ENCODE results near the gene PTPN3.

PTPN3 gene

DNA sequence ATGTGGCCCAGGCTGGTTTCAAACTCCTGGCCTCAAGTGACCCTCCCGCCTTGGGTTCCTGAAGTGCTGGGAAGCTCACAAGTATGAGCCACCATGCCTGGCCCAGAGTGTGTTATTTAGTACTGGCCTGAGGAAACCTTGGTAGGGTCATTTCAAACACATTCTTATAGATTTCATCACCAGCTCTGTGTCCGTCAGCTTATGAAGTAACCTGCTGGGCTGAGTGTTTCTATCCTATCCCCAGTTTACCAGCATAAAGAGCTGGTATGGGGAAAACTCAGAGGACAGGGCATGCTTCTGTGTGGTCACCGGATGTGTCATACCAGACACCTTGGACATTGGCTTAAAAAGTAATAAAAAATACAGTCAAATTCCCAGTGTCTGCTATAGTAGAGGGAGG is 45.3 kb downstream of the PTPN3 start:
- H3K27ac ChIP-seq (ENCODE audit: low read depth, low read length, severe bottlenecking): peak overlapping the region; percentile 85
- no peaks in the 10 kb centered on the region for H3K9me3 ChIP-seq (ENCODE audit: control insufficient read depth, low read length)
- H3K36me3 ChIP-seq (ENCODE audit: control insufficient read depth, insufficient read depth, low read length): no peaks in the 10 kb centered on the region
- 100% methylated on average over 1 to 2 of the region's 3 CpGs for WGBS, 2 experiments (ENCODE audit: insufficient coverage in 2 of 2)
- H3K4me3 ChIP-seq (ENCODE audit: extremely low read depth, insufficient read depth, low read length, poor library complexity, severe bottlenecking): no peak overlapping the region
- H3K4me1 ChIP-seq (ENCODE audit: control insufficient read depth, insufficient read depth, low read length, poor library complexity, severe bottlenecking): peaks cover 23% of the 10 kb centered on the region

DNA sequence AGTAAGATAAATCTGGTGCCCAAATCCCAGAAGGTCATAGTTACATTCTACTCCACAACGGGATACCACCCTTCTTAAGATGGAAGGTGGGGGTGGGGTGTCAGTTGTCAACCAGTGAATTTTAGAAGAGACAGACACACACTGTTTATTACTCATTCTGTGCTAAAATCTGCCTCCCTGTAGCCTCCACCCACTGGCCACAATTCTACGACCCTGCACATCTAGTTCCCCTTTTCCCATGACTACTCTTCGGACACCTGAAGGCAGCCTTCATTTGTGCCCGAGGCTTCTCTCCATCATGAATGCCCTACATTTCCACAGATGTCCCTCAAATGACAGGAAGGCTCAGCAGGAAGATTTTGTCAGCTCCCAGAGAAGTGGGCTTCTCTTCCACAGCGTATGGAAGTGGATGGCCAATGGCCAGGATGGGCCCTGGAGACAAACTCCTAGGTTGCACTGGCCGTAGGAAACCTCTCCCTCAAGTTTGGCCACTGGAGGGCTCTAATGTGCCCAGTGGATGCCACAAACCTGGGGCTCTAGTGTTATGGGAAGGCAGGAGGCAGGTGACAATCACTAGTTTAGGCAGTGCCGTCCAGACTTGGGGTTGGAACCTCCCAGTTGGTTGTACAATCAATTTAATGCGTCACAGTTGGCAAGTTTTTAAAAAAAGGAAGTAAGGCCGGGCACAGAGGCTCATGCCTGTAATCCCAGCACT is 46.6 kb downstream of the PTPN3 start:
- Histone ChIP-seq H3K4me1 (ENCODE audit: control insufficient read depth, insufficient read depth, low read length, poor library complexity, severe bottlenecking) (peaks cover 27% of the 10 kb centered on the region), H3K4me3 (ENCODE audit: extremely low read depth, insufficient read depth, low read length, poor library complexity, severe bottlenecking) (no peak overlapping the region), H3K36me3 (ENCODE audit: control insufficient read depth, insufficient read depth, low read length) (no peaks in the 10 kb centered on the region), H3K9me3 (ENCODE audit: control insufficient read depth, low read length) (no peaks in the 10 kb centered on the region), H3K27ac (ENCODE audit: low read depth, low read length, severe bottlenecking) (no peak overlapping the region)
- WGBS, 2 experiments (ENCODE audit: insufficient coverage in 2 of 2): 87 to 92% methylated on average over 7 to 8 of the region's 9 CpGs

GRCh38 chr9:109450346-109450745 is 47.8 kb downstream of the PTPN3 start:
- Histone ChIP-seq H3K4me3 (ENCODE audit: extremely low read depth, insufficient read depth, low read length, poor library complexity, severe bottlenecking) (no peak overlapping the region), H3K36me3 (ENCODE audit: control insufficient read depth, insufficient read depth, low read length) (no peaks in the 10 kb centered on the region), H3K27ac (ENCODE audit: low read depth, low read length, severe bottlenecking) (no peak overlapping the region), H3K4me1 (ENCODE audit: control insufficient read depth, insufficient read depth, low read length, poor library complexity, severe bottlenecking) (peaks cover 27% of the 10 kb centered on the region), H3K9me3 (ENCODE audit: control insufficient read depth, low read length) (no peaks in the 10 kb centered on the region)
- 0% methylated on average over 1 of the region's 3 CpGs; no CpG with 5 or more reads in 1 of the 2 experiments for WGBS, 2 experiments (ENCODE audit: insufficient coverage in 2 of 2)

GRCh38 chr9:109449036-109449798 is 48.9 kb downstream of the PTPN3 start:
- Histone ChIP-seq H3K27ac (ENCODE audit: low read depth, low read length, severe bottlenecking) (no peak overlapping the region), H3K4me3 (ENCODE audit: extremely low read depth, insufficient read depth, low read length, poor library complexity, severe bottlenecking) (no peak overlapping the region)
- 88 to 91% methylated on average over 11 of the region's 12 CpGs for WGBS, 2 experiments (ENCODE audit: insufficient coverage in 2 of 2)

GRCh38 chr9:109448223-109448622 is 49.9 kb downstream of the PTPN3 start:
- WGBS, 2 experiments (ENCODE audit: insufficient coverage in 2 of 2): 84 to 91% methylated on average over 2 to 3 of the region's 3 CpGs
- Histone ChIP-seq H3K9me3 (ENCODE audit: control insufficient read depth, low read length) (no peaks in the 10 kb centered on the region), H3K27ac (ENCODE audit: low read depth, low read length, severe bottlenecking) (peak overlapping the region; percentile 41), H3K4me3 (ENCODE audit: extremely low read depth, insufficient read depth, low read length, poor library complexity, severe bottlenecking) (no peak overlapping the region), H3K4me1 (ENCODE audit: control insufficient read depth, insufficient read depth, low read length, poor library complexity, severe bottlenecking) (peaks cover 27% of the 10 kb centered on the region), H3K36me3 (ENCODE audit: control insufficient read depth, insufficient read depth, low read length) (no peaks in the 10 kb centered on the region)

More at GRCh38 chr9:109449036-109449798, 48.9 kb downstream of the PTPN3 start:
- no peaks in the 10 kb centered on the region for H3K36me3 ChIP-seq (ENCODE audit: control insufficient read depth, insufficient read depth, low read length)
- peaks cover 27% of the 10 kb centered on the region for H3K4me1 ChIP-seq (ENCODE audit: control insufficient read depth, insufficient read depth, low read length, poor library complexity, severe bottlenecking)
- no peaks in the 10 kb centered on the region for H3K9me3 ChIP-seq (ENCODE audit: control insufficient read depth, low read length)

- 85 to 89% methylated on average over 5 to 6 of the region's 6 CpGs for WGBS, 2 experiments (ENCODE audit: insufficient coverage in 2 of 2)
- peaks cover 20% of the 10 kb centered on the region for H3K4me1 ChIP-seq (ENCODE audit: control insufficient read depth, insufficient read depth, low read length, poor library complexity, severe bottlenecking)
- no peaks in the 10 kb centered on the region for H3K36me3 ChIP-seq (ENCODE audit: control insufficient read depth, insufficient read depth, low read length)
- H3K4me3 ChIP-seq (ENCODE audit: extremely low read depth, insufficient read depth, low read length, poor library complexity, severe bottlenecking): no peak overlapping the region
- H3K27ac ChIP-seq (ENCODE audit: low read depth, low read length, severe bottlenecking): peak overlapping the region; percentile 41
- H3K9me3 ChIP-seq (ENCODE audit: control insufficient read depth, low read length): no peaks in the 10 kb centered on the region
These were observed 50.6 kb downstream of the PTPN3 start for GRCh38 chr9:109447329-109448076.

GRCh38 chr9:109444771-109445320 is 53.3 kb downstream of the PTPN3 start:
- no peaks in the 10 kb centered on the region for H3K9me3 ChIP-seq (ENCODE audit: control insufficient read depth, low read length)
- no peak overlapping the region for H3K27ac ChIP-seq (ENCODE audit: low read depth, low read length, severe bottlenecking)
- H3K4me1 ChIP-seq (ENCODE audit: control insufficient read depth, insufficient read depth, low read length, poor library complexity, severe bottlenecking): peaks cover 20% of the 10 kb centered on the region
- no peaks in the 10 kb centered on the region for H3K36me3 ChIP-seq (ENCODE audit: control insufficient read depth, insufficient read depth, low read length)
- WGBS, 2 experiments (ENCODE audit: insufficient coverage in 2 of 2): 100% methylated on average over 2 of the region's 3 CpGs; no CpG with 5 or more reads in 1 of the 2 experiments
- H3K4me3 ChIP-seq (ENCODE audit: extremely low read depth, insufficient read depth, low read length, poor library complexity, severe bottlenecking): no peak overlapping the region

GRCh38 chr9:109442716-109443115 is 55.4 kb downstream of the PTPN3 start:
- H3K4me3 ChIP-seq (ENCODE audit: extremely low read depth, insufficient read depth, low read length, poor library complexity, severe bottlenecking): no peak overlapping the region
- WGBS, 2 experiments (ENCODE audit: insufficient coverage in 2 of 2): 92 to 100% methylated on average over 1 to 2 of the region's 2 CpGs
- no peak overlapping the region for H3K27ac ChIP-seq (ENCODE audit: low read depth, low read length, severe bottlenecking)
- no peaks in the 10 kb centered on the region for H3K36me3 ChIP-seq (ENCODE audit: control insufficient read depth, insufficient read depth, low read length)
- peaks cover 13% of the 10 kb centered on the region for H3K4me1 ChIP-seq (ENCODE audit: control insufficient read depth, insufficient read depth, low read length, poor library complexity, severe bottlenecking)
- no peaks in the 10 kb centered on the region for H3K9me3 ChIP-seq (ENCODE audit: control insufficient read depth, low read length)

DNA sequence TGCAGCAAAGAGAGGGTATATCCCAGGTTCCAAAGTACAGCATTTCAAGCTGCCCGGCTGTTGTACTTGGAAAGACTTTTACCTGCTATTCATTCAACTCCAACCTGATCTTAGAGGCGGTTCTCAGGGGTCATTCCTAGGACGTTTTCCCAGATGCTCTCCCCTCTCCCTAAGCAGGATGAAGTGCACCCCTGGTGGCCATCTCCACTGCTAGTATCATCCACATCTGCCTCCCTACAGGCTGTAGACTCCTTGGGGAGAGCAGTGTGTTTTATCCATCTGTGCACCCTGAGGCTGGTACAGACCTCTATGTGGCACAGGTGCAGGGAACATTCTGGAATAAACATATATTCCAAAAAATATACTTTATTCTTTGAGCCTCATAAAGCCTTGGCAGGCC is 56.8 kb downstream of the PTPN3 start:
- Histone ChIP-seq H3K36me3 (ENCODE audit: control insufficient read depth, insufficient read depth, low read length) (no peaks in the 10 kb centered on the region), H3K27ac (ENCODE audit: low read depth, low read length, severe bottlenecking) (peak overlapping the region; percentile 24), H3K4me1 (ENCODE audit: control insufficient read depth, insufficient read depth, low read length, poor library complexity, severe bottlenecking) (peaks cover 2% of the 10 kb centered on the region), H3K9me3 (ENCODE audit: control insufficient read depth, low read length) (no peaks in the 10 kb centered on the region), H3K4me3 (ENCODE audit: extremely low read depth, insufficient read depth, low read length, poor library complexity, severe bottlenecking) (no peak overlapping the region)
- 17 to 60% methylated on average over 1 of the region's 3 CpGs for WGBS, 2 experiments (ENCODE audit: insufficient coverage in 2 of 2)

DNA sequence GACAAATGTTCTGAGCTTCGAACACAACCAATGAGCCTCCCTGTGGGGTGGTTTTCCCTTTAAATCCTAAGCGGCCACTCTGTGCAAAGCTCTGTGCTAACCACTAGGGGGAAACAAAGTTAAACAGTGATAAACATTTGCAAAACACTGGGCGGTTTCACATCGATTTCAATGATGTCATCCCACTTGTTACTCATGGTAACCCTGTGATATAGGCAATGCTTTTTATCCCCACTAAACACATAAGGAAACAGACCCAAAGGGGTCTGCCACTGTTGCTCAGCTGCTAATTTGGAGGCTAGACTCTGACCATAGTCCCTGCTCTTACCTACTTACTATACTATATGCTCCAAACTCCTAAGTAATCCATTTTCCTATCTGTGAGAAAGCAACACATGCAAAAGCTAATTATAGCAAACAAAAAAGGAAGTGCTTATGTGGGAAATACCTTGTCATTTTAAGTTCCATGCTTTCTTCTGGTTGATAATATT is 57.3 kb downstream of the PTPN3 start:
- H3K36me3 ChIP-seq (ENCODE audit: control insufficient read depth, insufficient read depth, low read length): no peaks in the 10 kb centered on the region
- 3 to 29% methylated on average over 3 of the region's 4 CpGs for WGBS, 2 experiments (ENCODE audit: insufficient coverage in 2 of 2)
- peak overlapping the region; percentile 24 for H3K27ac ChIP-seq (ENCODE audit: low read depth, low read length, severe bottlenecking)
- H3K9me3 ChIP-seq (ENCODE audit: control insufficient read depth, low read length): no peaks in the 10 kb centered on the region
- H3K4me1 ChIP-seq (ENCODE audit: control insufficient read depth, insufficient read depth, low read length, poor library complexity, severe bottlenecking): no peaks in the 10 kb centered on the region
- no peak overlapping the region for H3K4me3 ChIP-seq (ENCODE audit: extremely low read depth, insufficient read depth, low read length, poor library complexity, severe bottlenecking)

Measured in mesodermal cell (in vitro differentiated cells).